Activated CD8-positive, alpha-beta memory T cell treated with anti-CD3 and anti-CD28 coated beads, Interleukin-2, amount 10 ng/mL, durations not matched to agents 7 days and 5 days (primary cell): ENCODE results near the gene PHAX. TPM values are rescaled to one million over a fixed set of nuclear protein-coding genes. Genes with fewer than 3 reads are reported as not detected.
"Not testable (repeated sequence)": the region's sequence is repeated elsewhere in the genome, so short reads cannot be mapped to it uniquely, and the experiment has no call there.

Source experiments
- ATAC-seq: fragments of 150-1000 bp; cut with Tn5 transposase; one replicate; pipeline ENCODE4 v1.10.0; 2021; ENCODE audit warnings: moderate library complexity
- CTCF ChIA-PET: fragments of 350-600 bp; sonication (Branson Sonifier 250); formaldehyde crosslinking; loops from one replicate; lab custom pipeline; 2021; ENCODE audit warnings: antibody characterized with exemption; lab: Charles Lee
- DNase-seq: peaks from one replicate; pipeline ENCODE4 v3.0.0-alpha.2; 2020
- H3K27ac Mint-ChIP-seq: one replicate; pipeline ENCODE4 v1.8.0; 2021; ENCODE audit warnings: mild to moderate bottlenecking, mixed read lengths
- H3K27me3 Mint-ChIP-seq: one replicate; pipeline ENCODE4 v1.8.0; 2021; ENCODE audit warnings: mixed read lengths
- H3K36me3 Mint-ChIP-seq: one replicate; pipeline ENCODE4 v1.8.0; 2021; ENCODE audit warnings: mild to moderate bottlenecking, mixed read lengths
- H3K4me1 Mint-ChIP-seq: one replicate; pipeline ENCODE4 v1.8.0; 2021; ENCODE audit warnings: mixed read lengths
- H3K4me3 Mint-ChIP-seq: one replicate; pipeline ENCODE4 v1.8.0; 2021; ENCODE audit warnings: mild to moderate bottlenecking, moderate library complexity, mixed read lengths
- H3K9me3 Mint-ChIP-seq: one replicate; pipeline ENCODE4 v1.8.0; 2022; ENCODE audit warnings: low read depth, mixed read lengths
- total RNA-seq, 2 experiments: library from RNA; stranded (reverse); gene quantifications; one replicate each; pipeline ENCODE4 v1.2.3, GENCODE V29; 2021

The PHAX gene
- total RNA-seq, 2 experiments from 2014 or later: 35.6 to 47.1 TPM

GRCh38 chr5:126649057-126649456 is 48.3 kb downstream of the PHAX start:
- H3K36me3 Mint-ChIP-seq, H3K4me3 Mint-ChIP-seq, H3K9me3 Mint-ChIP-seq, H3K4me1 Mint-ChIP-seq, DNase-seq, CTCF ChIA-PET, H3K27ac Mint-ChIP-seq, ATAC-seq: not testable (repeated sequence)
- peaks cover 24% of the 10 kb centered on the region for H3K27me3 Mint-ChIP-seq

- not testable (repeated sequence) for DNase-seq, H3K36me3 Mint-ChIP-seq, H3K27ac Mint-ChIP-seq, H3K4me3 Mint-ChIP-seq, H3K9me3 Mint-ChIP-seq, H3K4me1 Mint-ChIP-seq, ATAC-seq
- CTCF ChIA-PET: interaction anchor here (0.9 kb wide), 1 partner anchor 27 kb away, joined by 3 read pairs; no protein-coding TSS in a partner anchor
- H3K27me3 Mint-ChIP-seq: peaks cover 24% of the 10 kb centered on the region
These were observed 49.0 kb downstream of the PHAX start for GRCh38 chr5:126649709-126650108.

DNA sequence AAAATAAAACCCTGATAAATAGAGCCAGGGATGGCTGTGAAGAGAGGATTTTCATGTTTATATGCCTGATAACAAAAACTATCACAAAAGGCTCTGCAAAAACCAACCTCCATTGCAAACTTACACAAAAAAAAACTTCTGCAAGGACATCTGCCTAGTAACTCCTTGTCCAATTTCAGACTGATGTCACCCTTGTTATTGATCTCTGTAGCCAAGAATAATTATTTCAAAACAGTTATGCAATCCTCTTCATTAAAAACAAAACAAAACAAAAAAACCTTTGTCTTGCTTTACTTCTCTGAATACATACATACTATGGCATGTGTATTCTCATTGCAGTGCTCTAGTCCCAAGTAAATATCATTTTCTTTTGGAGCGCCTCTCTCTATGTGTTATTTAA is 49.7 kb downstream of the PHAX start:
- no peaks in the 10 kb centered on the region for H3K4me1 Mint-ChIP-seq
- ATAC-seq: no peak
- peaks cover 25% of the 10 kb centered on the region for H3K27me3 Mint-ChIP-seq
- CTCF ChIA-PET: interaction anchor here (0.9 kb wide), 1 partner anchor 26 kb away, joined by 3 read pairs; no protein-coding TSS in a partner anchor
- H3K9me3 Mint-ChIP-seq: peaks cover under 1% of the 10 kb centered on the region
- H3K27ac Mint-ChIP-seq: no peak overlapping the region
- peaks cover 2% of the 10 kb centered on the region for H3K36me3 Mint-ChIP-seq
- no peak overlapping the region for H3K4me3 Mint-ChIP-seq
- DNase-seq: no peak

- DNase-seq (no peak), ATAC-seq (no peak)
- Mint-ChIP-seq H3K36me3 (peaks cover 2% of the 10 kb centered on the region), H3K27ac (no peak overlapping the region), H3K4me1 (no peaks in the 10 kb centered on the region), H3K27me3 (peaks cover 24% of the 10 kb centered on the region), H3K4me3 (no peak overlapping the region), H3K9me3 (no peaks in the 10 kb centered on the region)
- CTCF ChIA-PET: interaction anchor here (1.2 kb wide), 1 partner anchor 27 kb away, joined by 3 read pairs; no protein-coding TSS in a partner anchor
These were observed 50.3 kb downstream of the PHAX start for GRCh38 chr5:126651013-126651577.

DNA sequence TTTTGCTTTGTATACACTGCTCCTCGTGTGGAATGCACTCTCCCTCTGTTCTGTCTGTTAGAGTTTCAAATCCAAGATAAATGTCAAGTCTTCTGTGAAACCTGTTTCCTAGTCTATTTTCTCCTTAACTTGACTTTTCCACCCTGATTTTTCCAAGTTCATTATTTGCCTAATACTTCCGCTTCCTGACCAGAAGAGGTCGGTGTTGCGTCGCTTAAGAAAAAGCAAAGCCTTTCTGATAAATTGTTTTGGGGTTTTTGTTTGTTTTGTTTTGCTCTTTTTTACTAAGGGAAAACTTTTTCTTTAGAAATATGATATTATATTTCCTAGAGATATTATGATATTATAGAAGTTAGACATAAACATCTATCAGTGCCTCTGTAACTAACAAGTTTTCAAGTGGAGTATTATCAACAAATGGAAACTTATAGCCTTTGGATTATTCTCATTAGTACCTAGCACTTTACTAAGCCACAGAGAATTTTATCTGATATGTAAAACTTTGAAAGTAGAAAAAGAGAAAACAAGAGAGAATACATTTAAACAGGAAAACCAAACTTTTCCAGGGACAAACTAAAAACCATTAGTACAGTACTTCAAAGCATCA is 55.8 kb downstream of the PHAX start:
- CTCF ChIA-PET: interaction anchor here (0.7 to 2.6 kb wide), 7 partner anchors 19 to 837 kb away, joined by 3 to 11 read pairs (median 3); no protein-coding TSS in a partner anchor
- no peak for ATAC-seq
- no peaks in the 10 kb centered on the region for H3K36me3 Mint-ChIP-seq
- DNase-seq: no peak
- no peak overlapping the region for H3K4me3 Mint-ChIP-seq
- H3K27ac Mint-ChIP-seq: no peak overlapping the region
- peaks cover 6% of the 10 kb centered on the region for H3K27me3 Mint-ChIP-seq
- H3K9me3 Mint-ChIP-seq: no peaks in the 10 kb centered on the region
- peaks cover 6% of the 10 kb centered on the region for H3K4me1 Mint-ChIP-seq

GRCh38 chr5:126658561-126658960 is 57.8 kb downstream of the PHAX start:
- Mint-ChIP-seq H3K9me3 (no peaks in the 10 kb centered on the region), H3K27me3 (peaks cover 6% of the 10 kb centered on the region), H3K27ac (no peak overlapping the region), H3K4me1 (peaks cover 6% of the 10 kb centered on the region), H3K4me3 (no peak overlapping the region), H3K36me3 (no peaks in the 10 kb centered on the region)
- ATAC-seq (no peak), DNase-seq (no peak)
- CTCF ChIA-PET: interaction anchor here (0.9 to 2.6 kb wide), 8 partner anchors 11 to 782 kb away, joined by 3 to 11 read pairs (median 4); no protein-coding TSS in a partner anchor

DNA sequence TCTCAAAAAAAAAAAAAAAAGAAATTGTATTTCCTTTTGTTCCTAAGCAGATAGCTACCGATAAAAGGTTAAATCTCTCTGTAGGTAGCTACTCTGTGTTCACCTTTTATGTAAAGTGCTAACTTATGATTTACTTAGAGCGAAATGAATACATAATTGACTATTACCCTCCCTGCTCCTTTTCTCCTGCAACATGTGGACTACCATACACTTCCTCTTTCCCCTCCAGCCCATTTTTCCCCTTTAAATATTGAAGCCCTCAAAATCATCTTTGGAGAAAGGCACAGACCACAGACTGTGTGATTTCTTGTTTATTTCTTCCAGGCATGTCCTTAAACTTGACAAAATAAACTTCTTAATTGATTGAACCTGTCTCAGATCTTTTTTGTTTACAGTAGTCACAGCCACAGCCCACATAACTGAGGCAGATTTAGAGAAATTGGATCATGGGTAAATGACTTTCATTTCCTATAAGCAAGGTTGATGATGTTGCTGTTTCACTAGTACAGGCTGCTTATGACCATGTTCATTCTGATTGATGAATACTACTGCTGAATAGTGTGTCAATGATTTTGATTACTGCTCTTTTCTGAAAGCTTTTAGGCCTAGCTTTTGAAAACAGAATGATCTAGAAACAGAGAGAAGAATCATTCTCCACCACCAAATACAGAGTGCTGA is 59.2 kb downstream of the PHAX start:
- Mint-ChIP-seq H3K27me3 (peaks cover 11% of the 10 kb centered on the region), H3K4me3 (no peak overlapping the region), H3K4me1 (peaks cover 6% of the 10 kb centered on the region), H3K27ac (peak overlapping the region; percentile 47), H3K9me3 (no peaks in the 10 kb centered on the region), H3K36me3 (no peaks in the 10 kb centered on the region)
- DNase-seq (no peak), ATAC-seq (peak; percentile 27)
- CTCF ChIA-PET: no interaction called here

DNA sequence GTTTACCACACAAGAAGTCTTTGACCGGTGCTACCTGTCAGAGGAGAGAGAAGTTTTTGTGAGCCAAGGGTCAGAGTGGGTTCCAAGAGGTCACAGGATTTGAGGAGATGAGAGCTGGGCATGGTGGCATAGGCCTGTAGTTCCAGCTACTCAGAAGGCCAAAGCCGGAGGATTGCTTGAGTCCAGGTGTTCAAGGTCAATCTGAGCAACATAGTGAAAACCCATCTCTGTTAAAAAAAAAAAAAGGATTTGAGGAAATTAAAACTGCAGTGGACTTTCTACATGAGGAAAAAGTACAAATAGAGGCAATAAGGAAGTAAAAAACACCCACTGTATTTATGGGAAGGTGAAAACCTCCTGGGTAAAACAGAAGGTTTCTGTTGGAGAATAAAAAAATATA is 63.8 kb downstream of the PHAX start:
- Mint-ChIP-seq H3K27ac (no peak overlapping the region), H3K4me3 (no peak overlapping the region), H3K9me3 (no peaks in the 10 kb centered on the region), H3K4me1 (peaks cover 6% of the 10 kb centered on the region), H3K27me3 (peaks cover 9% of the 10 kb centered on the region), H3K36me3 (no peaks in the 10 kb centered on the region)
- CTCF ChIA-PET: no interaction called here
- ATAC-seq: no peak
- DNase-seq: no peak

DNA sequence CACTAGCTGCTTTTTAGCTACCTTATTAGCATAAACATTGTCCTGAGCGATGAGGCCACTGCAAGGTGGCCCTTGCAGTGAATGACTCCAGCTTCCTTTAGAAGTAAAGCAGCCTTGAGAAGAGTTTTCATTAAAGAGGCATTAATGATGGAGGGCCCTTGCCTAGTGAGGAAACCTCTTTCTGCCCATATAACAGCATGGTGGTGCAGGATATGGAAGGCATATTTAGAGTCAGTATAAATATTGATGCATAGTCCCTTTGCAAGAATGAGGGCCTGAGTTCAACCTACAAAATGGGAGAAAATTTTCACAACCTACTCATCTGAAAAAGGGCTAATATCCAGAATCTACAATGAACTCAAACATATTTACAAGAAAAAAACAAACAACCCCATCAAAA is 69.4 kb downstream of the PHAX start:
- not testable (repeated sequence) for H3K36me3 Mint-ChIP-seq, H3K4me1 Mint-ChIP-seq, H3K27ac Mint-ChIP-seq, H3K9me3 Mint-ChIP-seq, ATAC-seq, H3K27me3 Mint-ChIP-seq, DNase-seq, H3K4me3 Mint-ChIP-seq
- CTCF ChIA-PET: interaction anchor here (0.6 kb wide), 1 partner anchor 93 kb away, joined by 3 read pairs; no protein-coding TSS in a partner anchor

DNA sequence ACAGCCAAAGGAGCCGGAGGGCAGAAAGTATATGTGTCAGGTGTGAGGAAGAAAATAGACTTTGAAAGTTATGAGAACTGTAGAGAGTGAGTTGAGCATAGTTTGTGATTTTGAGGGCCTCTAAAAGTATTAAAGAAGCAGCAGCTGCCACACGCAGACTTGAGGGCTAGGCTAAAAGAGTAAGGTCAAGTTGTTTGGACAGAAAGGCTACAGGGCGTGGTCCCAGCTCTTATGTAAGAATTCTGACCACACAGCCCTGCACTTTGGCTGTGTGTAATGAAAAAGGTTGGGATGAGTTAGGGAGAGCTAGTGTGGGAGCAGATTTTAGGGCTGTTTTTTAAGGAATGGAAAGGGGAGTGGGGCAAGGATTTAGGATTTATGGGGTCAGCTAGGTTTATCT is 70.9 kb downstream of the PHAX start:
- CTCF ChIA-PET: interaction anchor here (16.9 kb wide), 1 partner anchor 107 kb away, joined by 251 read pairs; the partner anchor contains the start of gene LMNB1
- ATAC-seq, H3K36me3 Mint-ChIP-seq, H3K27me3 Mint-ChIP-seq, H3K9me3 Mint-ChIP-seq, DNase-seq, H3K4me1 Mint-ChIP-seq, H3K4me3 Mint-ChIP-seq, H3K27ac Mint-ChIP-seq: not testable (repeated sequence)

GRCh38 chr5:126673477-126673876 is 72.7 kb downstream of the PHAX start:
- Mint-ChIP-seq H3K4me1 (peaks cover 8% of the 10 kb centered on the region), H3K36me3 (peaks cover 6% of the 10 kb centered on the region), H3K27ac (no peak overlapping the region), H3K27me3 (no peaks in the 10 kb centered on the region), H3K4me3 (no peak overlapping the region), H3K9me3 (peaks cover 4% of the 10 kb centered on the region)
- CTCF ChIA-PET: interaction anchor here (4.4 to 16.9 kb wide), 2 partner anchors 105 to 129 kb away, joined by 27 to 251 read pairs; partner anchors contain the start of gene LMNB1
- DNase-seq (no peak), ATAC-seq (no peak)

GRCh38 chr5:126674145-126674544 is 73.4 kb downstream of the PHAX start:
- no peak overlapping the region for H3K4me3 Mint-ChIP-seq
- no peak for ATAC-seq

DNA sequence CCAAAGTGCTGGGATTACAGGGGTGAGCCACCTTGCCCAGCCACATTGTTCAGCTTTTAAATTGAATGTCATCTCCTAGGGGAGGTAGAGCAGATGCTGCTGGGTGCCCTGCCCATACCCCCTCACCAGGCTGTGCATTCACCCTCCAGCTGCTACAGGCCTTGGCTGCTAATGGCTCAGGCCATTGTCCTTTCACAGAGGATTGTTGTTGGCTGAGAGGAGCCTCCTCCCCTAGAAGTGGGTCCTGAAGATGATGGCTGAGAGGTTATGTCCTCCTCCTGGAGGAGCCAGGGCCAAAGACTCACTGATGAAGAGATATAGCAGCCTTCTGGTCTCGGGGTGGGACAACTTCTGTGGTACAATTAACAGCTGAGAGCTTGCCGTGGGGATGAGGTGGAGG is 74.6 kb downstream of the PHAX start:
- H3K27me3 Mint-ChIP-seq: no peaks in the 10 kb centered on the region
- H3K36me3 Mint-ChIP-seq: peaks cover 4% of the 10 kb centered on the region
- no peak overlapping the region for H3K4me3 Mint-ChIP-seq
- peaks cover 21% of the 10 kb centered on the region for H3K4me1 Mint-ChIP-seq
- ATAC-seq (no peak), DNase-seq (no peak)
- no peak overlapping the region for H3K27ac Mint-ChIP-seq
- CTCF ChIA-PET: interaction anchor here (0.6 to 16.9 kb wide), 13 partner anchors 10 to 356 kb away, joined by 3 to 251 read pairs (median 4); partner anchors contain the start of gene LMNB1
- peaks cover 4% of the 10 kb centered on the region for H3K9me3 Mint-ChIP-seq

More at GRCh38 chr5:126674145-126674544, 73.4 kb downstream of the PHAX start:
- H3K27ac Mint-ChIP-seq: no peak overlapping the region
- DNase-seq: no peak
- H3K4me1 Mint-ChIP-seq: peaks cover 11% of the 10 kb centered on the region
- CTCF ChIA-PET: interaction anchor here (3.2 to 16.9 kb wide), 3 partner anchors 105 to 136 kb away, joined by 19 to 251 read pairs (median 27); partner anchors contain the start of gene LMNB1
- peaks cover 6% of the 10 kb centered on the region for H3K36me3 Mint-ChIP-seq
- peaks cover 4% of the 10 kb centered on the region for H3K9me3 Mint-ChIP-seq
- H3K27me3 Mint-ChIP-seq: no peaks in the 10 kb centered on the region
